Astrocyte (in vitro differentiated cells and primary cell): ENCODE measurements around the gene C5.

Source experiments
- EZH2 ChIP-seq: IDR thresholded peaks from 2 replicates; pipeline ENCODE4 v1.6.1; 2012; ENCODE audit warnings: mild to moderate bottlenecking, low read length, inconsistent platforms; ENCODE audit not compliant: insufficient read depth
- TF ChIP-seq, protein P1 (sequence below): IDR thresholded peaks from 2 replicates; pipeline ENCODE4 v1.5.1; 2011; ENCODE audit warnings: low read depth, mild to moderate bottlenecking, inconsistent platforms, low read length, moderate library complexity; ENCODE audit not compliant: insufficient read depth

DNA sequence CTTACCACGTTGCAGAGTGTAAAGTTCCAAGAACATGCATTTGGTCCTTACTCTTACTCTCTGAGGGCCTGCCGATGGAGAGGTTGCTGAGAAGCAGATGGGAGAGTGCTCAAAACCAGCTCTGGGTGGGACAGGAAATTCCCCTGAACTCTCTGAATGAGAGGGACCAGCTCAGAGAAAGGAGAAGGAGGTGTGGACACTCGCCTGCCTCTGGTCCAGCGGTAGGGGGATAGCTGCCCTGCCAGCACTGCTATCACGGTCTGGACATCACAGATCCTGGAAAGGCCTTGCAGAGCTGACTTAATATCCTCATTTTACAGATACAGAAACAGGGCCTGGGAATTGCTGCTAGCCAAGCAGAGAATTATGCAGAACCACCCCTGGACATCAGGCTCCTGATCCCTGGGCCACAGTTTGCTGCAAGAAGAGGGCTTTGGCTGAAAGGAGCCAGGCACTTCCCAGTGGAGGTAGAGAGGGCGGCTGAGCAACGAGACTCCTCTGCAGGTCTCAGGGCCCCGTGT is 128.4 kb downstream of the C5 start:
- TF ChIP-seq, protein P1, sequence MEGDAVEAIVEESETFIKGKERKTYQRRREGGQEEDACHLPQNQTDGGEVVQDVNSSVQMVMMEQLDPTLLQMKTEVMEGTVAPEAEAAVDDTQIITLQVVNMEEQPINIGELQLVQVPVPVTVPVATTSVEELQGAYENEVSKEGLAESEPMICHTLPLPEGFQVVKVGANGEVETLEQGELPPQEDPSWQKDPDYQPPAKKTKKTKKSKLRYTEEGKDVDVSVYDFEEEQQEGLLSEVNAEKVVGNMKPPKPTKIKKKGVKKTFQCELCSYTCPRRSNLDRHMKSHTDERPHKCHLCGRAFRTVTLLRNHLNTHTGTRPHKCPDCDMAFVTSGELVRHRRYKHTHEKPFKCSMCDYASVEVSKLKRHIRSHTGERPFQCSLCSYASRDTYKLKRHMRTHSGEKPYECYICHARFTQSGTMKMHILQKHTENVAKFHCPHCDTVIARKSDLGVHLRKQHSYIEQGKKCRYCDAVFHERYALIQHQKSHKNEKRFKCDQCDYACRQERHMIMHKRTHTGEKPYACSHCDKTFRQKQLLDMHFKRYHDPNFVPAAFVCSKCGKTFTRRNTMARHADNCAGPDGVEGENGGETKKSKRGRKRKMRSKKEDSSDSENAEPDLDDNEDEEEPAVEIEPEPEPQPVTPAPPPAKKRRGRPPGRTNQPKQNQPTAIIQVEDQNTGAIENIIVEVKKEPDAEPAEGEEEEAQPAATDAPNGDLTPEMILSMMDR: no peak
- TF ChIP-seq EZH2: no peak
